Measurements from ENCODE around the gene CD82.
"Not testable (repeated sequence)": the region's sequence is repeated elsewhere in the genome, so short reads cannot be mapped to it uniquely, and the experiment has no call there.

CD82 gene

GRCh38 chr11:44535191-44535980 lies 30.1 kb upstream of the CD82 start:
- DNase-seq (ENCODE audit: low read depth) = no peak

DNA sequence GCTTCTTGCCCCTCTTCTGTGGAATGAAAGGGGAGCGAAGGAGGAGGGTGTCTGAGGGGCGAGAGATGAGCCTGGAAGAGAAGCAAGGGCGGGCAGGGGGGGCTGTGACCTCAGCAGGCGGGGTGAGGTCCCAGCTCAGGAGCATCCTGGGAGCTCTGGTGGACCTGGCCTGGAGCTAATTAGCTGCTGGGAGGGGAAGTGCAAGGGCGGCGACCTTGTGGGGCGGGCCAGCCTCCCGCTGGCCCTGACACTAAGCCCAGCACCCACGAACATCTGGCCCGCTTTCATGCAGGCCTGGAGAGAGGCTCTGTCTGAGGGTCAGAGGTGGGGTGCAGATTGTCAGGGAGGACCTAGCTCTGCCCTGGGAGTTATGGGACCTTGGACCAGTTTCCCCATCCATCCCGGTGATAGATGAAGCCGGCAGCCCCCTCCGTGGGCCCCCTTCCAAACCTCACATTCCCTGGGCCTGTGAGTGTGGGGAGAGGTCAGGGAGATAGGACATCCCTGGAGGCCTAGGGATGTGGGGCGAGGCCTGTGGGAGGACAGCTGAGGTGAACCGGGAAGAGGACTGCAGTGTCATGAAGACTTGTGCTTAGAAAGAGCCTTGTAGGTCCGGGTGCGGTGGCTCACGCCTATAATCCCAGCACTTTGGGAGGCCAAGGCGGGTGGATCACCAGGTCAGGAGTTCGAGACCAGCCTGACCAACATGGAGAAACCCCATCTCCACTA lies 28.5 kb upstream of the CD82 start:
- DNase-seq (ENCODE audit: low read depth) = no peak

DNA sequence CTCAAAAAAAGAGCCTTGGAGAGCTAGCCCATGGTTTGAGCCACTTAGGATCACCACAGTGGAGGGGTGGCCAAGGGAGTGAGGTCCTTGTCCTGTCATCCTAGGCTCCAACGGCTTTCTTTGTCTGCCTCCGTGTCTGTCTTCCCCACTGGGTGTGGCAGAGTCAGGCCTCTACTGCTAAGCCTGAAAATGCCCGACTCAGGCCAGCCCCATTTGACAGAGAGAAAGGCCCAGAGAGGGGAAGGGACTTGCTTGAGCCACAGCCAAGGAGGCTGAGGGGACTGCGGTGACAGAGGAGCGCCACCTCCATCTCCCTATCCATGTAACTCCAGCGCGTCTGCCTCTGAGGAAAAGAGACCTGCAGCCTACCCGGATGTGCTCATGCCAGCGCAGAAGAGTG lies 27.8 kb upstream of the CD82 start:
- DNase-seq (ENCODE audit: low read depth) = no peak

DNA sequence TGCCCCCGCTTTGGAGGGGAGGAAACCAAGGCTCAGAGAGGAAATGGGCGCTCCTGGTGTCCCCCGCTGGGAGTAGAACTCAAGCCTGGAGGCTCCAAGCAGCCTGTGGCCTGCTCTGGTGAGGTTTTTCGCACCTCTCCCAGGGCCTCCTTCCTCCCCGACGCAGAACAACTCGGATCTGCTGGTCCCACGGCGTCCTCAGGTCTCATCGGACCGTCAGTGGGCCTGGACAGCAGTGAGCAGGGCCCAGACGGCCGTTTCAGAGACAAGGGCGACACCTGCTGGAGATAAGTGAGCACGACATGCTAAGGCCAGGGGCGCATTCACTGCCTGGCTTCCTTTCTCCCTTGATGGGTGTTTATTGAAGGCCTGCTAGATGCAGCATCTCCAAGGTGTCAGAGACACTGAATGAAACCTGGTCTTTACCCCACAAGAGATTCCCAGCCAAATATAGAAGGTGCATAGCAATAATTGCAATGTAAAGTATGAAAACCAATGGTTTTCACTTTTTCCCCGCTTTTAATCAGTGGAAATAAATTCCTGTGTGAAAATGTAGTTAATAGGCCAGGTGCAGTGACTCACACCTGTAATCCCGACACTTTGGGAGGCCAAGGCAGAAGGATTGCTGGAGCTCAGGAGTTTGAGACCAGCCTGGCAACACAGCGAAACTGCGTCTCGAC lies 26.9 kb upstream of the CD82 start:
- DNase-seq (ENCODE audit: low read depth) = peak; percentile 57

GRCh38 chr11:44539971-44540370 lies 25.5 kb upstream of the CD82 start:
- no peak for DNase-seq (ENCODE audit: low read depth)

- no peak for DNase-seq (ENCODE audit: low read depth)
Measured at GRCh38 chr11:44540667-44541066, 24.8 kb upstream of the CD82 start.

DNA sequence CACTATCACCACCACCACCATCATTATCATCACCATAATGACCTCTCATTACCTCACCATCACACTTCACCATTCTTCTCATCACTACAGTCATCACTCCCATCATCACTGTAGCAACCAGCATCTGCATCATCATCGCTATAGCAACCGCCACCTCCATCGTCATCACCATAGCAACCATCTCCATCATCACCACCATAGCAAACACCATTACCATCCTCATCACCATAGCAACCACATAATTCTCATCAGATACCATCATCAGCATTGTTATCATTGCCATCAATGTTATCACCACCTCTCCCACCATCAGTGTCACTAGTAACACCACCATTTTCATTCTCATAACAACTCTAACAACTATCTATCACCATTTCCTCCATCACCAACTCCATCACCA lies 23.1 kb upstream of the CD82 start:
- no peak for DNase-seq (ENCODE audit: low read depth)

- DNase-seq (ENCODE audit: low read depth) = not testable (repeated sequence)
Measured at GRCh38 chr11:44546984-44547383, 18.5 kb upstream of the CD82 start.

DNA sequence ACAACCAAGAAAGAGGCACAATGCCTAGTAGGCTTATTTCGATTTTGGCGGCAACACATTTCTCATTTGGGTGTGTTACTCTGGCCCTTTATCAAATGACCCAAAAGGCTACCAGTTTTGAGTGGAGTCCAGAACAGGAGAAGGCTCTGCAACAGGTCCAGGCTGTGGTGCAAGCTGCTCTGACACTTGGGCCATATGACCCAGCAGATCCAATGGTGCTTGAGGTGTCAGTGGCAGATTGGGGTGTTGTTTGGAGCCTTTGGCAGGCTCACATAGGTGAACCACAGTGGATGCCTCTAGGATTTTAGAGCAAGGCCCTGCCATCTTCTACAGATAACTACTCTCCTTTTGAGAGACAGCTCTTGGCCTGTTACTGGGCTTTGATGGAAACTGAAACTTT lies 17.9 kb upstream of the CD82 start:
- DNase-seq (ENCODE audit: low read depth) = not testable (repeated sequence)

DNA sequence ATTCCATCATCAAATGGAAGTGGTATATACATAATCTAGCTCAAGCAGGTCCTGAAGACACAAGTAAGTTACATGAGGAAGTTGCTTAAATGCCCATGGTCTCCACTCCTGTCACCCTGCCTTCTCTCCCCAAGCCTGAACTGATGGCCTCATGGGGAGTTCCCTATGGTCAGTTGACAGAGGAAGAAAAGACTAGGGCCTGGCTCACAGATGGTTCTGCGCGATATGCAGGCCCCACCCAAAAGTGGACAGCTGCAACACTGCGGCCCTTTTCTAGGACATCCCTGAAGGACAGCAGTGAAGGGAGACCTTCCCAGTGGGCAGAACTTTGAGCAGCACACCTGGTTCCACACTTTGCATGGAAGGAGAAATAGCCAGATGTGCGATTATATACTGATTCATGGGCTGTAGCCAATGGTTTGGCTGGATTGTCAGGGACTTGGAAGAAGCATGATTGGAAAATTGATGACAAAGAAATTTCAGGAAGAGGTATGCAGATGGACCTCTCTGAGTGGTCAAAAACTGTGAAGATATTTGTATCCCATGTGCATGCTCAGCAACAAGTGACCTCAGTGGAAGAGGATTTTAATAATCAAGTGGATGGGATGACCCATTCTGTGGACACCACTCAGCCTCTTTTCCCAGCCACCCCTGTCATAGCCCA lies 17.3 kb upstream of the CD82 start:
- no peak for DNase-seq (ENCODE audit: low read depth)

GRCh38 chr11:44548961-44549749 lies 16.3 kb upstream of the CD82 start:
- not testable (repeated sequence) for DNase-seq (ENCODE audit: low read depth)

GRCh38 chr11:44550123-44550522 lies 15.3 kb upstream of the CD82 start:
- no peak for DNase-seq (ENCODE audit: low read depth)

- DNase-seq (ENCODE audit: low read depth) = no peak
Measured at GRCh38 chr11:44551456-44552139, 13.9 kb upstream of the CD82 start.

DNA sequence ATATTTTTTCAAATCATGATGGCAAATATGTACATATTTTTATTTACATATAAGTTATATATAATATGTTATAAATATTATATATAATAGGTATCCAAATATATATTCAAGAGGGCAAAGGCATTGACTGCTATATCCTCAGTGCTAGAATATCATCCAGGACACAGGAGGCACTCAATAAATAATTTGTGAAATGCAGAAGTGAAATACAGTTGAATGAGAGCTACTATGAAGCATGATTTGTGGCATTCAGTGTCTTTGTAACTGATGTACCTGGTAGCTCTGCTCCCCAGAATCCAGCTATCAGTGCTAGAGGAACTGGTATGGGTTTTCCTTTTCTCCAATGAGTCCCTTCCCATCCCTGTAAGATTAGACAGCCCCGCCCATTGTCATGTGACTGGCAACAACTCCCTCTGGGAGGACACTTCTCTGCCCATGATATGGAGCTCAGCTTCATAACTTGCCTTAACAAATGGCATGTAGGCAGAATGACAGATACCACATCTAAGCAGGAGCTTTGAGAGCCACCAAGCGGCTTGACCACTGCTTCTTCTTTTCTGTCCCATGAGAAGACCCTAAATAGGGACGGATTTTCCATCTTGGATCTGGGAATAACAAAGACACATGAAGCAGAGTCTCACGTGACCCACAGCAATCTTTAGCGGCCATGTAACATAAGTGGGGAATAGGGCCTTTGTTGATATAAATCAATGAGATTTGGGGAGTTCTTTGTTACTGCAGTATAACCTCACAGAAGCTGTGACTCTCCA lies 10.2 kb upstream of the CD82 start:
- no peak for DNase-seq (ENCODE audit: low read depth)

DNA sequence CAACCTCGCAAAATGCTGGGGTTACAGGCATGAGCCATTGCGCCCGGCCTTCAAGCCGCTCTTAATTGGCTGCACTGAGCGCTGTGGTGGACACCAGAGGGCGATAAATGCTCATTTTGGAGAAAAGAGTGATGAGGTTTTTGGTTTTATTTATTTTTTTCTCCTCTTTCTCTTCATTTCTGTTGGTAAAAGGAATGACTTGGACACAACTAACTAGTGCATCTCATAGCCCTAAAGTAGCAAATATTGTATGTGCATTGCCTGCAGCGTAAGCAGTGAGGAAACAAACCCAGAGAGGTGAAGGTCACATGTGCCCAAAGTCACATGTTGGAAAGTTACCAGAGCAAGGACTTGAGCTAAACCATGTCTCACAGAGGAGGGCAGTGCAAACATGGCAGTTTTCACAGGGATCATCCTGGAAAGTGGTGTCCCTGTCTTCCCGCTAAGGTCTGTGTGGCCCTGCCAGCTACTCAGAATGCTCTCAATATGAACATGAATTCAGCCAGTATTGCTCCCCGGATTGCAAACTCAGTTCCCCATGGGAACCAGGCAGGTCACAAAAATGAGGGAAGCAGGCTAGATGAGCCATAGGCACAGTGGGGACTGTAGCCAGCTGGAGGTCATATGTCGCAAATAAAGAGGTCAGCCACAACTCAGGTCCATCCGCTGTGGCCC lies 8.6 kb upstream of the CD82 start:
- peak; percentile 54 for DNase-seq (ENCODE audit: low read depth)

GRCh38 chr11:44557464-44557863 lies 8.0 kb upstream of the CD82 start:
- DNase-seq (ENCODE audit: low read depth) = no peak

GRCh38 chr11:44559207-44559939 lies 6.1 kb upstream of the CD82 start:
- DNase-seq (ENCODE audit: low read depth) = no peak

DNA sequence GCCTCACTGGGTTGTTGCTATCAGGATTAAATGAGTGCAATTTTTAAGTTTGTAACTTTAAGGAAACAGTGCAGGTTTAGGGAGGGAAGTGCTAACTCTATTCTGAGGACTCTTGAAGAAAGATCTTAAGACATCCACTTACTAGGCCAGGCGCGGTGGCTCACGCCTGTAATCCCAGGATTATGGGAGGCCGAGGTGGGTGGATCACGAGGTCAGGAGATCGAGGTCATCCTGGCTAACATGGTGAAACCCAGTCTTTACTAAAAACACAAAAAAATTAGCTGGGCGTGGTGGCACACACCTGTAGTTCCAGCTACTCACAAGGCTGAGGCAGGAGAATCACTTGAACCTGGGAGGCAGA lies 5.5 kb upstream of the CD82 start:
- DNase-seq (ENCODE audit: low read depth) = not testable (repeated sequence)

GRCh38 chr11:44561275-44561805 lies 4.1 kb upstream of the CD82 start:
- no peak for DNase-seq (ENCODE audit: low read depth)
